Endothelial cell (in vitro differentiated cells): ENCODE data around the gene B4GALNT3. TPM values are rescaled to one million over a fixed set of nuclear protein-coding genes. Genes with fewer than 3 reads are reported as not detected.

Experiments used
- DNase-seq: peaks from one replicate; pipeline ENCODE4 v3.0.0; 2021; ENCODE audit warnings: low spot score
- H3K27ac Mint-ChIP-seq: one replicate; pipeline ENCODE4 v1.8.0; 2021; ENCODE audit warnings: mixed read lengths, inconsistent platforms; ENCODE audit not compliant: unreplicated experiment
- H3K27me3 Mint-ChIP-seq: one replicate; pipeline ENCODE4 v1.8.0; 2021; ENCODE audit warnings: mild to moderate bottlenecking, moderate library complexity, mixed read lengths, inconsistent platforms; ENCODE audit not compliant: unreplicated experiment
- H3K36me3 Mint-ChIP-seq: one replicate; pipeline ENCODE4 v1.8.0; 2021; ENCODE audit warnings: mild to moderate bottlenecking, low read depth, mixed read lengths, inconsistent platforms; ENCODE audit not compliant: unreplicated experiment
- H3K4me1 Mint-ChIP-seq: one replicate; pipeline ENCODE4 v1.8.0; 2021; ENCODE audit warnings: mild to moderate bottlenecking, mixed read lengths, inconsistent platforms; ENCODE audit not compliant: unreplicated experiment
- H3K4me3 Mint-ChIP-seq: one replicate; pipeline ENCODE4 v1.8.0; 2021; ENCODE audit warnings: mild to moderate bottlenecking, mixed read lengths, inconsistent platforms; ENCODE audit not compliant: unreplicated experiment
- H3K9me3 Mint-ChIP-seq: one replicate; pipeline ENCODE4 v1.8.0; 2021; ENCODE audit warnings: mixed read lengths, inconsistent platforms; ENCODE audit not compliant: unreplicated experiment
- CTCF ChIP-seq: fragments of 200-600 bp; sonication (generic); IDR thresholded peaks from one replicate; pipeline ENCODE4 v1.5.0; 2021; ENCODE audit warnings: antibody characterized with exemption; ENCODE audit not compliant: unreplicated experiment
- total RNA-seq: library from RNA; stranded (reverse); fragmentation: NEBNext Ultra II Directional; extraction: Animal tissue kit (Norgen Biotek cat#: 25700); gene quantifications from one replicate; pipeline ENCODE4 v1.2.1, GENCODE V29; 2021; ENCODE audit not compliant: unreplicated experiment

Gene B4GALNT3
- total RNA-seq, 1 donor from 2014 or later, result 4.2 TPM

GRCh38 chr12:538731-539539, 79.2 kb downstream of the B4GALNT3 start:
- Mint-ChIP-seq H3K4me1 (peaks cover 21% of the 10 kb centered on the region), H3K27ac (peak overlapping the region; percentile 3), H3K36me3 (no peaks in the 10 kb centered on the region), H3K27me3 (peaks cover 8% of the 10 kb centered on the region), H3K4me3 (no peak overlapping the region), H3K9me3 (no peaks in the 10 kb centered on the region)
- no peak for TF ChIP-seq CTCF
- no peak for DNase-seq

GRCh38 chr12:539540-540310, 80.0 kb downstream of the B4GALNT3 start:
- TF ChIP-seq CTCF, result no peak
- no peaks in the 10 kb centered on the region for H3K9me3 Mint-ChIP-seq
- H3K36me3 Mint-ChIP-seq, result peaks cover 3% of the 10 kb centered on the region
- H3K4me1 Mint-ChIP-seq, result peaks cover 27% of the 10 kb centered on the region
- H3K27me3 Mint-ChIP-seq, result peaks cover 8% of the 10 kb centered on the region
- no peak for DNase-seq
- no peak overlapping the region for H3K4me3 Mint-ChIP-seq
- H3K27ac Mint-ChIP-seq, result no peak overlapping the region

GRCh38 chr12:541676-542324, 82.1 kb downstream of the B4GALNT3 start:
- DNase-seq, result no peak
- H3K27ac Mint-ChIP-seq, result no peak overlapping the region
- peaks cover 11% of the 10 kb centered on the region for H3K27me3 Mint-ChIP-seq
- no peak overlapping the region for H3K4me3 Mint-ChIP-seq
- no peak for TF ChIP-seq CTCF
- H3K4me1 Mint-ChIP-seq, result peaks cover 33% of the 10 kb centered on the region
- H3K9me3 Mint-ChIP-seq, result no peaks in the 10 kb centered on the region
- H3K36me3 Mint-ChIP-seq, result peaks cover 3% of the 10 kb centered on the region

- H3K9me3 Mint-ChIP-seq, result no peaks in the 10 kb centered on the region
- peaks cover 33% of the 10 kb centered on the region for H3K4me1 Mint-ChIP-seq
- peaks cover 3% of the 10 kb centered on the region for H3K36me3 Mint-ChIP-seq
- DNase-seq, result peak; percentile 49
- H3K4me3 Mint-ChIP-seq, result no peak overlapping the region
- no peak for TF ChIP-seq CTCF
- no peak overlapping the region for H3K27ac Mint-ChIP-seq
- H3K27me3 Mint-ChIP-seq, result peaks cover 11% of the 10 kb centered on the region
These were observed 82.8 kb downstream of the B4GALNT3 start for GRCh38 chr12:542395-543113.
